HG03460 (cell line): ENCODE results near the gene AOX1.
"Not testable (repeated sequence)": the region's sequence is repeated elsewhere in the genome, so short reads cannot be mapped to it uniquely, and the experiment has no call there.

Experiments
- ATAC-seq: cut with Tn5 transposase; IDR thresholded peaks from one replicate; pipeline ENCODE4 v1.9.1; 2021; ENCODE audit not compliant: unreplicated experiment

Gene AOX1

GRCh38 chr2:200625282-200625681 is 39.5 kb downstream of the AOX1 start:
- ATAC-seq, result no peak

DNA sequence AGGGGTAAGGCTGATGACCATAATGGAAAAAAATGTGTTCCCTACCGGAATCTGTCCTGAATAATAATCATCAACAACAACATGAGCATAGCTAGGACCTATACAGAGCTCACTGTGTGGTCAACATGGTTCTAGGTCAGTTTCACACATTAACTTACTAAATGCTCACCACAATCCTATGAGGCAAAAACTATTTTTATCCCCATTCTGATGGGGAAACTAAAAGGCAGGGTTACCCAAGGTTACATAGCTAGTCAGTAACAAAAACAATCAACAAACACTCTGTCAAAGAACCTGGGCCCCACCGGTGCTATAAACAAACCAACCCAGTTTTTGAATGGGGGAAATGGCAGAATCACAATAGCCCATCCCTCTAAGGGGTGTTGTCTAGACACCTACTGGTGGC is 40.1 kb downstream of the AOX1 start:
- ATAC-seq, result no peak

- no peak for ATAC-seq
Observed at GRCh38 chr2:200627110-200627770, 41.4 kb downstream of the AOX1 start.

- ATAC-seq, result not testable (repeated sequence)
Observed at GRCh38 chr2:200628461-200628860, 42.6 kb downstream of the AOX1 start.

GRCh38 chr2:200631287-200631686 is 45.5 kb downstream of the AOX1 start:
- no peak for ATAC-seq

DNA sequence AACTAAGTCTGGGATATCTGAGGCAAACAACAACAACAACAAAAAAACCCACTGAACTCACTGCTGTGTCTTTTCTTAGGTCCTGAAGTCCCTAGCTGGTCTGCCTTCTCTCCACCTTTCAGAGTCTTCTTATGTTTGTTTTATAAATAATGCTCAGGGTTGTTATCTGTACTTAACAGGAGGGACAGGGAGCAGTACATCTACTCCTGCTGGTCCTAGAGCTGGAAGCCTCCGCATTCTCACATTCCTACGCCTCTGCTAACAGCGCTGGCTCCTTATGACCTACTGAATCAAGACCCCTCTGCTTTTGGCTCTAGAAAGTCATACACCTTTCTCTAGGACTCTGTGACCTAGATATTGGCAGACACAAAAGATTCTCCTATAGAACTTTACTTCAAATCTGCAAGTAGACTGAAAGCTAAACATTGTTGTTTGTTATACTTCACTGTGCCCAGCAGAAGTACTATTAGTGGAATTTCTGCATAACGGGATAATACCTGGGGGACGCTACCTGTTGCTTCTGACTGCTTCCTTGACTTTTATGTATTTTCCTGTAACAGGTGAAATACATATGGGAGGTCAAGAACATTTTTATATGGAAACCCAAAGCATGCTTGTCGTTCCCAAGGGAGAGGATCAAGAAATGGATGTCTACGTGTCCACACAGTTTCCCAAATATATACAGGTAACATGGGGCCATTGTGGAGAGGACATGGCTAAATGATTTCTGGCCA is 48.6 kb downstream of the AOX1 start:
- ATAC-seq, result no peak

DNA sequence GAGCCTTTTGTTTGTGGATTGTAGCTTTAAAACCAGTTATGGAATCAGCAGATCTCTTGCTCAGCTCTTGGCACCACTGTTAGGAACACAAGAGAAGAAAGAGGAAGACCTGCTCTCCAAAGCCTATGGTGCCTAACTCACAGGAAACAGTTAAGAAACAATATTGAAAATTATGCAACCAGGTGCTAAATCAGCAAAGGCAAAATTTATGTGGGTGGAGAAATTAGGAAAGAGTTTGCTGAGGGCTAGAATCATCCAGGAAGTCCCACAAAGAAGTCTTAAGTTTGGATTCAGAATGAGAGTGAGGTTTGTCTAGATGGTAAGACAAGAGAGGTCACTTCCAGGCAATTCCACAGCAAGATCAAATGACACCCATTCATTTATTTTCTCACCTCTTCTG is 49.4 kb downstream of the AOX1 start:
- no peak for ATAC-seq

- ATAC-seq, result no peak
Observed at GRCh38 chr2:200637901-200638300, 52.1 kb downstream of the AOX1 start.

DNA sequence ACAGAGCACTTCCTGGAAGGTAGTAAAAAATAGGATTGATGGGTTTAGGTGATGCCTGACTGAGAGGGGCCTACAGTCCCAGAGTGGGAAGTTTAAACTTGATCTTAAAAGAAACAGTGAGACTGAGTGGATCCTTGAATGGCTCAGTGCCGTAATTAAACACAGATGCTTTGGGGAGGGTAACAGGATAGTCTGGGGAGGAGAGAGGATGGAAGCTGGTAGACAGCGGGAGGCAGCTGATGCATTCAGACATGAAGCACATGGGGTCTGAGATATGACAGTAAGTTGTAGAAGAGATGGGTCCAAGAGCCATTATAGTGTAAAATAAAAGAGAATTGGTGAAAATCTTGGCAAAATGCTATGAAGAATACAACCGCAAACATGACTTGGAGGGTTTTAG is 54.4 kb downstream of the AOX1 start:
- ATAC-seq, result no peak

GRCh38 chr2:200640901-200641300 is 55.1 kb downstream of the AOX1 start:
- no peak for ATAC-seq

DNA sequence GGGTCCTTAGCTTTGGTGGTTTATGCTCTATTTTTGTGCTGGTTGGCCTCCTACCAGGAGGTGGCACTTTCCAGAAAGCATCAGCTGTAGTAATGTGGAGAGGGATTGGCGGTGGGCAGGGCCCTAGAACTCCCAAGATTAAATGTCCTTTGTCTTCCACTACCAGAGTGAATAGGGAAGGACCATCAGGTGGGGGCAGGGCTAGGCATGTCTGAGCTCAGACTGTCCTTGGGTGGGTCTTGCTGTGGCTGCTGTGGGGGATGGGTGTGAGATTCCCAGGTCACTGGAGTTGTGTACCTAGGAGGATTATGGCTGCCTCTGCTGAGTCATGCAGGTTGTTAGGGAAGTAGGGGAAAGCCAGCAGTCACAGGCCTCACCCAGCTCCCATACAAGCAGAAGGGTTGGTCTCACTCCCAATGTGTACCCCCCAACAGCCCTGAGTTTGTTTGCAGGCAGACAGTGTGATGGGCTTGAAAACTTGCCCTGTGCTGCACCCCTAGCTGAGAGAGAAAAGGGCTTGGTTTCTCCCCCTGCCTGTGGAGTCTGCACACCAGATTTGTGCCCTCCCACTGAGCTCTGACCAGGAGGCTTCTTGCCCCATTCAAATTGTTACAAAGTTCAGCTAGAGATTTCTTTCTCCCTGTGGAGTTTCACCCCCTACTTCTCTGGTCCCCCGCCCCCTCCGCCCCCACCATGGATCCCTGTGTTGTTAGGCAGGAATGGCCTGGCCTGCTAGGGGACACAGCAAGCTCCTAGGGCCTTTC is 62.9 kb downstream of the AOX1 start:
- not testable (repeated sequence) for ATAC-seq

DNA sequence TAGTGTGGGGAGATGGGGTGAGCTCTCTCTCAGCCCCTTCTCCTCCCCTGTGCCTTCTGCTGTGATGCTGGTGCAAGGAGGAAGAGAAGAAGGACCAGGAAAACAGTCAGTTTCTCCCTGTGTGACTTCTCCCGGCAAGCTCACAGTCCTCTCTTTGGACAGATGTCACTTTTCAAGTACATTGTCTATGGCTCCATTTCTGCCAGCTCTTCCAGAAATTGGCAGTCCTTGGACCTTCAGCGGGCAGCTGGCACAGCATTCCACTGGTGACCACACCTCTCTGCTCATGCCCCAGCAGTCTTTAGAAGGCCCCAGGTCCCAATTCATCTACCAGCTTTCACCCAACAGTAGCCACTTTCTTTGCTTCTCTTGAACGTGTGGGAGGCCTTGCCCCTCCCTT is 63.9 kb downstream of the AOX1 start:
- no peak for ATAC-seq

DNA sequence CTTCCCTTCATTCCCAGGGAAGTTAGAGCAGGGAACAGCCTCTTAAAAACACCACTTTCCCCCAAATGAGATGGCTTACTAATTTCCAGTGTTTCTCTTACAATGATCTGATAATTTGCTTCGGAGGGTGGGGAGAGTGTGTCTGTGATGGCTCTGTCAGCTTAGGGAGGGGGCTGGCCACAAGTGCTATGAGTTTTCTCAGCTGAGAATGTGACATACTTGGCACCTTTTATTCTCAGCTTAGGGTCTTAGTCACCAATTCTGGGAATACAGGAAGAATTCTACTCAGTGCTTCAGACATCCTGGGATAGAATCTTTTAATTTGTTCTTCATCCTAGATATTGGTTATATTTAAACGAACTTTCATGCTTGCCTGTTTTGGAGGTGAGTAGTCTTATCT is 64.4 kb downstream of the AOX1 start:
- ATAC-seq, result no peak

DNA sequence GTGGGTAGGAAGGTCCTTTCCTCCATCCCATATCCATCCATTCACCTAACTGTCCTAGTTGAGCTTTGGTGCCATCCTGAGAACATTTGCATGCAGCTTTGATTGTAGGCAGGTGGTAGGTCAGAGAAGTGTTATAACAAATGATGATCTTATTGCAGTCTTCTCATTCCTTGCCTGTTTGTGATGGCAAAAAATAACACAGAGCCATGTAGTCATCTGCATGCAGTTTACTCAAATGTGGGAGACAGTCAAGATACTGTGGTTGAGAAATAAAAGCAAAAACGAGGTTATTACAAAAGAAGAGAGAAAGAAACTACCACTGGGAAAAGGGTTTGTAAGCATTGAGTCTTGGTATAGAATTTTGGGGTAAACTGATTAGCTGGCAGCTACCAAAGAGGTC is 66.3 kb downstream of the AOX1 start:
- no peak for ATAC-seq

GRCh38 chr2:200653021-200653420 is 67.2 kb downstream of the AOX1 start:
- ATAC-seq, result no peak

- ATAC-seq, result no peak
Observed at GRCh38 chr2:200654823-200655222, 69.0 kb downstream of the AOX1 start.

DNA sequence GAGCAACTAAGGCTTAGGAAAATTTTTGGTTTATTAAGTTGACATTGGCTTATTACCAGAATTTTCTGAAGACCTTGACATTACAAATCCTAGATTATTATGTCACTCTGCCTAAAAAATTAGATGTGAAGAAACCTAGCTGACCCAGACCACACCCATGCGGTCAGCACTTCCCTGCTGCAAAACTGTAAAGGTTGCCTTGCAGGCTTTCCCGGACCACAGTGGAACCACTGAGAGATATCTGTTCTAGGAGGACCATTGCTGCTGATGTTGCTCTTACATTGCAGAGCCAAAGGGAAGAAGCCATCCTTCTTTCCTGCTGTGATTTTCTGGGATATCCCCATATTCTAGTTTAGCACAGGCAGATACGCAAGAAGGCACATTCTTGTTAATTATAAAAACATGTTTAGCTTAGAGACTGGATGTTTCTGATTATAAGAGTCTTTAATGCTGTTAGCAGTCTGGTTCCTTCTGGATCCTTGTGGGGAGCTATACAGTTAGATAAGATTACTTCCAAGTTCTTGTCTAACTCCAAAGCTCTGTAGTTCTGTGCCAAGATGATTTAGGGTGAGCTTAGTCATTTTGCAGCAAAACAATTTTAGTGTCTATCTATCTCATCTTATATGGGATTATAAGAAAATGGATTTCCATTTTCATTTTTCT is 70.2 kb downstream of the AOX1 start:
- no peak for ATAC-seq

DNA sequence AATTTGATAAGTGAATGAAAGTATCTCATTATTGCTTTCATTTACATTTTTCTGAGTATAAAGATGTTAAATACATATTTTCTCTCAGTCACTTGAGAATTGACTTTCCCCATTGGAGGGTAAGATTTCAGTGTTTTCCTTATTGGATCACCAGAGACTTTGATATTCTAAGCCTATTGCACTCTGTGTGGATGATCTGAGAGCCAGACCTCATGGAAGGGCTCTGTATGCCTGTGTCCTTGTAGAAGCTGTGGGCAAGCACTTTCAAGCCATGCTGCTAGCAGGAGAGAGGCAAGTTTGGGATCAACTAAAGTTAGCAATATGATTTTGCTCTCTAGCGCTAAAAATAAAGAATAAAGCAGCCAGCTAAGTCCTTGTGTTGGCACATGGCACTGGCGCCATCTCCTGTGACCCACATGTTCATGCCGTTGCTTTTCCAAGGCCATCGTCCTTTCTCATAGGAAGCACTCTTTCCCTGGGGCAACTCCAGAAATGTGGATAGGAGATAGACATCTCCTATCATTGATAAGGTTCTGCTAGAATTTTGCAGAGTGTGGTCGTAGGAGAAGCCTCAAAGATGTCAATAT is 72.6 kb downstream of the AOX1 start:
- no peak for ATAC-seq

GRCh38 chr2:200659410-200659809 is 73.6 kb downstream of the AOX1 start:
- ATAC-seq, result no peak

DNA sequence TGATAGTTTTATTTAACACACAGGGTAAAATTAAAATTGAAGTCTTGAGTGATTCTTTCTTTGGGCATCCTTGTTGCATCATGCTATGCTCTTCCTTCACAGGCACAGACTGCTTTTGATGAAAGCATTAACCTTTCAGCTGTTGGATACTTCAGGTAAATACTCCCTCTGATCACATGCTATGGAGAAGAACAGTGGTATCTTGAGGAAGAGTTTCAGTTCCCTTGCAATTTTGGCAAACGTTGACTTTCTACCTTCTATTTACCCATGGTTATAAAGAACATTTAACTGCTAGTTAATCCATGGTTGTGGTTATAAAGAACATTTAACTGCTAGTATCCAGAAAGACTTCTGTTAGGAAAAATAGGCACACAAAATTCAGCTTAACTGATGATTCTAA is 75.7 kb downstream of the AOX1 start:
- no peak for ATAC-seq

DNA sequence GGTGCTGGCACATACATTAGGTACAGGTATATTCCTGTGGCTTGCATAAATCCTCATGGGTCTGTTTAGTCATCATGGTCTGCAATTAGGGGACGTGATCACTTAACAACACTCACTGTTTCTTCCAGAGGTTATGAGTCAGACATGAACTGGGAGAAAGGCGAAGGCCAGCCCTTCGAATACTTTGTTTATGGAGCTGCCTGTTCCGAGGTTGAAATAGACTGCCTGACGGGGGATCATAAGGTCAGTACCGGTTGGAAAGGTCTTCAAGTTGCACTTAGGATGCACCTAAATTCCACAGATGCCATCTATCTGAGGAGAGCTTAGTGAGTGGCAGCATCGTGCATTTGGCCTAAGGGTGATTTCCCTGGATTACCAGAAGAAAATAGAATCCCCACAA is 76.9 kb downstream of the AOX1 start:
- no peak for ATAC-seq
